ENCODE results near the gene SPTBN1. TPM values are rescaled to one million over a fixed set of nuclear protein-coding genes. Genes with fewer than 3 reads are reported as not detected.

SPTBN1 gene
- total RNA-seq, 1 experiment from 2014 or later, result 204 TPM

- DNase-seq (ENCODE audit: low spot score) (no peak), ATAC-seq (no peak)
- POLR2A ChIA-PET, result no interaction called here
- Mint-ChIP-seq H3K27me3 (ENCODE audit: low read depth) (no peaks in the 10 kb centered on the region), H3K9me3 (no peaks in the 10 kb centered on the region), H3K4me3 (no peak overlapping the region), H3K27ac (no peak overlapping the region), H3K4me1 (no peaks in the 10 kb centered on the region), H3K36me3 (peaks cover 93% of the 10 kb centered on the region)
- CTCF ChIA-PET, result no interaction called here
- TF ChIP-seq E2F5 (CRISPR knock-in tag; IDR thresholded peaks at IDR 0.05), result no peak
- TF ChIP-seq STAT6 (CRISPR knock-in tag; conservative IDR thresholded peaks at IDR 0.05; ENCODE audit: low read depth), result no peak
- no peak for TF ChIP-seq ZNF219 (CRISPR knock-in tag; IDR thresholded peaks at IDR 0.05; ENCODE audit: borderline replicate concordance)
- TF ChIP-seq AFF4 (CRISPR knock-in tag; IDR thresholded peaks at IDR 0.05; ENCODE audit: borderline replicate concordance), result no peak
- TF ChIP-seq FOXJ3 (CRISPR knock-in tag; IDR thresholded peaks at IDR 0.05; ENCODE audit: borderline replicate concordance), result no peak
- no peak for TF ChIP-seq ZNF232 (CRISPR knock-in tag; IDR thresholded peaks at IDR 0.05)
- TF ChIP-seq IRF2 (CRISPR knock-in tag; IDR thresholded peaks at IDR 0.05; ENCODE audit: borderline replicate concordance, low read depth), result no peak
- TF ChIP-seq E2F4 (CRISPR knock-in tag; IDR thresholded peaks at IDR 0.05; ENCODE audit: borderline replicate concordance, low read depth), result no peak
- no peak for TF ChIP-seq USF1 (CRISPR knock-in tag; IDR thresholded peaks at IDR 0.05)
- TF ChIP-seq CREM (CRISPR knock-in tag; IDR thresholded peaks at IDR 0.05), result no peak
- no peak for TF ChIP-seq GABPB1 (CRISPR knock-in tag; IDR thresholded peaks at IDR 0.05)
- TF ChIP-seq ESRRA (CRISPR knock-in tag; IDR thresholded peaks at IDR 0.05; ENCODE audit: borderline replicate concordance), result no peak
- TF ChIP-seq SOX15 (CRISPR knock-in tag; IDR thresholded peaks at IDR 0.05), result no peak
- TF ChIP-seq FOXP1 (CRISPR knock-in tag; IDR thresholded peaks at IDR 0.05; ENCODE audit: borderline replicate concordance), result no peak
- no peak for TF ChIP-seq MXD4 (CRISPR knock-in tag; IDR thresholded peaks at IDR 0.05; ENCODE audit: borderline replicate concordance)
- TF ChIP-seq ATF2 (CRISPR knock-in tag; IDR thresholded peaks at IDR 0.05; ENCODE audit: borderline replicate concordance, low read depth), result no peak
- no peak for TF ChIP-seq ERG (CRISPR knock-in tag; IDR thresholded peaks at IDR 0.05)
- TF ChIP-seq SP1 (CRISPR knock-in tag; conservative IDR thresholded peaks at IDR 0.05), result no peak
- no peak for TF ChIP-seq E2F1 (CRISPR knock-in tag; IDR thresholded peaks at IDR 0.05)
- TF ChIP-seq HMGXB4 (CRISPR knock-in tag; IDR thresholded peaks at IDR 0.05), result no peak
Measured at GRCh38 chr2:54659527-54659926, 203.4 kb downstream of the SPTBN1 start.

Measured in WTC11 (cell line).